Heart right ventricle (tissue), 16 donors: ENCODE measurements around the gene KRT76. TPM values are rescaled to one million over a fixed set of nuclear protein-coding genes. Genes with fewer than 3 reads are reported as not detected.

ENCODE experiments used
- ATAC-seq, 8 donors: fragments of 200-7000 bp; cut with Tn5 transposase; one replicate each; pipeline ENCODE4 v1.9.1; 2020; ENCODE audit warnings: mild to moderate bottlenecking in 8 of 8, moderate library complexity in 8 of 8, moderate number of reproducible peaks in 1 of 8
- DNase-seq, 2 donors: peaks; one replicate each; pipeline ENCODE4 v3.0.0-alpha.2; 2020
- H3K27ac ChIP-seq, 10 donors: fragments of 200-600 bp; sonication (generic) in 2 of 10; one replicate each; pipeline versions ENCODE4 v1.5.0 to v1.8.0; 2020 to 2022; ENCODE audit warnings: mild to moderate bottlenecking in 3 of 10
- H3K27me3 ChIP-seq, 7 donors: fragments of 200-600 bp; one replicate each; pipeline ENCODE4 v1.8.0; 2021 to 2022; ENCODE audit warnings: mild to moderate bottlenecking in 2 of 7
- H3K36me3 ChIP-seq, 9 donors: fragments of 200-600 bp; sonication (generic) in 1 of 9; one replicate each; pipeline versions ENCODE4 v1.5.0 to v1.8.0; 2020 to 2022; ENCODE audit warnings: mild to moderate bottlenecking in 2 of 9
- H3K4me1 ChIP-seq, 9 donors: fragments of 200-600 bp; sonication (generic) in 1 of 9; one replicate each; pipeline versions ENCODE4 v1.5.0 to v1.8.0; 2020 to 2022; ENCODE audit warnings: mild to moderate bottlenecking in 4 of 9
- H3K4me3 ChIP-seq, 10 donors: fragments of 200-600 bp; sonication (generic) in 2 of 10; one replicate each; pipeline versions ENCODE4 v1.5.0 to v1.8.0; 2020 to 2022; ENCODE audit warnings: mild to moderate bottlenecking in 7 of 10, moderate library complexity in 2 of 10
- H3K9me3 ChIP-seq, 11 donors: fragments of 200-600 bp in 10 of 11; sonication (generic) in 2 of 11; one replicate each; pipeline versions ENCODE4 v1.5.0 to v1.8.0; 2013 to 2022; ENCODE audit warnings: mild to moderate bottlenecking in 2 of 11, control low read depth in 1 of 11, moderate library complexity in 1 of 11
- CTCF ChIP-seq, 9 donors: fragments of 200-600 bp; sonication (generic) in 2 of 9; IDR thresholded peaks; one replicate each; pipeline versions ENCODE4 v1.5.0 to v1.8.0; 2021 to 2022; ENCODE audit warnings: antibody characterized with exemption in 9 of 9, mild to moderate bottlenecking in 5 of 9, moderate library complexity in 1 of 9
- WGBS, 2 donors: extraction: QIAGEN DNeasy Blood & Tissue Kit; methylation state at CpG; one replicate each; pipeline ENCODE4 v1.1.7; 2013; ENCODE audit warnings: inconsistent platforms in 1 of 2; 5-methylcytosine and 5-hydroxymethylcytosine counted together
- intact Hi-C, 10 donors: fragments of 100-400 bp; cut with DNase I; formaldehyde crosslinking; loops; one replicate each; pipeline versions ENCODE4 v1.11.1 to v1.14.2; 2022
- polyA plus RNA-seq, 2 donors: library from polyadenylated mRNA; stranded (reverse); fragments of 200-250 nt; gene quantifications; one replicate each; pipeline ENCODE4 v1.2.3, GENCODE V29; 2013
- total RNA-seq, 10 donors: library from RNA; stranded (reverse); fragmentation: NEBNext Ultra II Directional in 3 of 10; extraction: Animal tissue kit (Norgen Biotek cat#: 25700) in 3 of 10; gene quantifications; one replicate each; pipeline versions ENCODE4 v1.2.1 to v1.2.4, GENCODE V29; 2021 to 2023
- donor health status: Arrhythmogenic right ventricular cardiomyopathy.
- donor health status: ischemic (EF 13 %, LVEDD 7.1; RV severe dilation, severe dysfunction).
- donor health status: healthy with polysubstance abuse.
- donor health status: DM: no; HTN: yes; CAD: no.
- donor health status: DM: no; HTN: no; CAD: no.
- donor health status: ischemic (EF 25% LVEDD 6.9; RV normal size, moderate dysfunction).
- donor health status: ischemic (EF 25% LVEDD 5.7; RV mildly dilated, moderate dysfunction).
- donor health status: healthy.
- donor health status: DM: yes; HTN: yes; CAD: no.
- donor health status: Ischemic cardiomyopathy.
- donor health status: ischemic (EF 35%, LVEDD 5.7; RV mildly dilated, moderate dysfunction).
- donor health status: nonischemic (EF 11% LVEDD 7.7; RV severe dilation, severe dysfunction).
- donor health status: DM: yes; HTN: yes; CAD: no.
- donor health status: PGD.
- donor health status: ischemic (EF 29% LVEDD 5.4; RV normal size, mild dysfunction).
- donor health status: nonischemic (EF 23%, LVEDD 6.1; RV moderate dilation, normal function).

Gene KRT76
- total and polyA plus RNA-seq, 12 donors, result not detected

- no peaks in the 10 kb centered on the region for H3K9me3 ChIP-seq
- H3K36me3 ChIP-seq, result no peaks in the 10 kb centered on the region
- no peak for DNase-seq
- no peak for TF ChIP-seq CTCF (IDR thresholded peaks at IDR 0.05)
- 74 to 77% methylated on average over 15 of the region's 15 CpGs for WGBS, 2 donors
- H3K27ac ChIP-seq, result no peak within 1 kb of the TSS
- H3K4me3 ChIP-seq, result no peak within 1 kb of the TSS
- H3K27me3 ChIP-seq, result peaks cover 0 to 44% (median 19%) of the 10 kb centered on the region in 7 donors
- ATAC-seq, result peak in 1 of 8 donors; percentile 46
- intact Hi-C loops, result no loop called here
- peaks cover 0 to 6% (median 0%) of the 10 kb centered on the region in 9 donors for H3K4me1 ChIP-seq
Observed at GRCh38 chr12:52813885-52814709, 37.0 kb upstream of the KRT76 start, which contains the start of gene KRT4. KRT4 (minus strand) TSS chr12:52814116; CDS start chr12:52814058, 58 bp downstream.

DNA sequence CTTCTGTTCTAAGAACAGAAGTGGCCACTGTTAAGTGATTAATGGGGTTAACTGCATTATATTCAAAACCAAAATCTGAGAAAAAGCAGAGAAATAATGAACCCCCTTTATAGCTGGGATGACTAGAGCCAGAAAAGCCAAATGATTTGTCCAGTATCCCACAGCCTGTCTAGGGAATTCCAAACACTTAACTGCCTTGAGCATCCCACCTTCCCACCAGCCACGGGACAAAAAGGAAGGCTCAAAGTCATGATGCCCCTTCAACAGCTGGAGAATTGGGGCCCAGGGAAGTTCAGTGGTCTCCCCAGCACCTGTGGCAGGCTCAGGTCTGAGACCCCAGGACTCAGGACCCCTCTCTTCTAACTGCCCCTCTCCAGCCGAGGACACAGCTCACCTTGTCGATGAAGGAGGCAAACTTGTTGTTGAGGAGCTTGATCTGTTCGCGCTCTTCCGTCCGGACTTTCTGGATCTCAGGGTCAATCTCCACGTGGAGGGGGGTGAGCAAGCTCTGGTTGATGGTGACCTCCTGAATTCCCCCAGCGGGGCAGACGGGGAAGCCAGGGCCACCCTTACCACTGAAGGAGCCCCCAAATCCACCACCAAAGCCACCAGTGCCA is 36.2 kb upstream of the KRT76 start:
- Histone ChIP-seq H3K9me3 (no peaks in the 10 kb centered on the region), H3K27me3 (peaks cover 0 to 36% (median 18%) of the 10 kb centered on the region in 7 donors), H3K27ac (no peak overlapping the region), H3K4me3 (no peak overlapping the region), H3K36me3 (no peaks in the 10 kb centered on the region), H3K4me1 (peaks cover 0 to 6% (median 0%) of the 10 kb centered on the region in 9 donors)
- WGBS, 2 donors, result 86 to 93% methylated on average over 10 of the region's 10 CpGs
- intact Hi-C loops, result no loop called here
- ATAC-seq (no peak), DNase-seq (no peak)
- TF ChIP-seq CTCF (IDR thresholded peaks at IDR 0.05), result no peak

- 69 to 71% methylated on average over 3 of the region's 3 CpGs for WGBS, 2 donors
- no peaks in the 10 kb centered on the region for H3K9me3 ChIP-seq
- DNase-seq, result no peak
Observed at GRCh38 chr12:52812749-52813148, 35.6 kb upstream of the KRT76 start.

More at GRCh38 chr12:52812749-52813148, 35.6 kb upstream of the KRT76 start:
- Histone ChIP-seq H3K36me3 (no peaks in the 10 kb centered on the region), H3K27ac (no peak overlapping the region), H3K4me3 (no peak overlapping the region), H3K27me3 (peaks cover 0 to 37% (median 16%) of the 10 kb centered on the region in 7 donors), H3K4me1 (peaks cover 0 to 6% (median 0%) of the 10 kb centered on the region in 9 donors)
- no peak for TF ChIP-seq CTCF (IDR thresholded peaks at IDR 0.05)
- intact Hi-C loops, result no loop called here
- no peak for ATAC-seq
